ENCODE measurements around the gene DLGAP1.
"Not testable (repeated sequence)": the region's sequence is repeated elsewhere in the genome, so short reads cannot be mapped to it uniquely, and the experiment has no call there.

Gene DLGAP1

GRCh38 chr18:3593904-3594759 lies 861.0 kb downstream of the DLGAP1 start:
- Mint-ChIP-seq H3K4me1 (peaks cover 62% of the 10 kb centered on the region), H3K27ac (peak overlapping the region; percentile 98), H3K36me3 (peaks cover 4% of the 10 kb centered on the region), H3K27me3 (no peaks in the 10 kb centered on the region), H3K9me3 (no peaks in the 10 kb centered on the region), H3K4me3 (peak overlapping the region; percentile 92)

- no peaks in the 10 kb centered on the region for H3K27me3 Mint-ChIP-seq
- H3K27ac Mint-ChIP-seq, result peak overlapping the region; percentile 98
- H3K4me1 Mint-ChIP-seq, result peaks cover 62% of the 10 kb centered on the region
- H3K36me3 Mint-ChIP-seq, result peaks cover 4% of the 10 kb centered on the region
- peak overlapping the region; percentile 92 for H3K4me3 Mint-ChIP-seq
- no peaks in the 10 kb centered on the region for H3K9me3 Mint-ChIP-seq
These were observed 861.7 kb downstream of the DLGAP1 start for GRCh38 chr18:3593381-3593903.

GRCh38 chr18:3592864-3593263 lies 862.2 kb downstream of the DLGAP1 start:
- Mint-ChIP-seq H3K9me3 (no peaks in the 10 kb centered on the region), H3K27me3 (no peaks in the 10 kb centered on the region), H3K27ac (peak overlapping the region; percentile 98), H3K4me1 (peaks cover 59% of the 10 kb centered on the region), H3K4me3 (peak overlapping the region; percentile 92), H3K36me3 (peaks cover 4% of the 10 kb centered on the region)

GRCh38 chr18:3590096-3590630 lies 864.9 kb downstream of the DLGAP1 start:
- Mint-ChIP-seq H3K27me3 (no peaks in the 10 kb centered on the region), H3K36me3 (no peaks in the 10 kb centered on the region), H3K4me1 (peaks cover 47% of the 10 kb centered on the region), H3K9me3 (no peaks in the 10 kb centered on the region), H3K4me3 (no peak overlapping the region), H3K27ac (peak overlapping the region; percentile 12)

- Mint-ChIP-seq H3K27me3 (no peaks in the 10 kb centered on the region), H3K27ac (no peak overlapping the region), H3K9me3 (no peaks in the 10 kb centered on the region), H3K36me3 (no peaks in the 10 kb centered on the region), H3K4me3 (no peak overlapping the region), H3K4me1 (peaks cover 27% of the 10 kb centered on the region)
These were observed 869.2 kb downstream of the DLGAP1 start for GRCh38 chr18:3585656-3586509.

DNA sequence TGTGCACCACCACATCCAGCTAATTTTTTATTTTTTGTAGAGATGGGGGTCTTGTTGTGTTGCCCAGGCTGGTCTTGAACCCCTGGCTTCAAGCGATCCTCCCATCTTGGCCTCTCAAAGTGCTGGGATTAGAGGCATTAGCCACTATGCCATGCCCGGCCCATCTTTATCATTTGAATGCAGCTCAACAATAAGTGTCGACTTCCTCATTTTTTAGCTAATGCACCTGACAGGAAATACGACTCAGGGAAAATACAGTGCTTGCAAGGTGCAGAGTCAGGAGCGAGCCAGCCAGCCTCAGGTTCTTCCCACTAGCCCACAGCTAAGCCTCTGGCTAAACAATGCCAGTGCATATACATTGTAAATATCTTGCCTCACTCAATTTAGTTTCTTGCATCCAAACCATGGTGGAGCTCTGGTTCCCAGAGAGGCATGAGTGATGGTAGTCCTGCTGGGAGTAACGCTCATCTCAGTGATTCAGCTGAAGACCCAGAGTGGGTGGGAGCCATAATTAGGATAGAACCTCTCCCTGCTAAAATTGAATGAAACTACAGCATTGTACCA lies 870.1 kb downstream of the DLGAP1 start:
- H3K36me3 Mint-ChIP-seq, result no peaks in the 10 kb centered on the region
- peaks cover 27% of the 10 kb centered on the region for H3K4me1 Mint-ChIP-seq
- no peak overlapping the region for H3K4me3 Mint-ChIP-seq
- H3K9me3 Mint-ChIP-seq, result no peaks in the 10 kb centered on the region
- H3K27ac Mint-ChIP-seq, result no peak overlapping the region
- H3K27me3 Mint-ChIP-seq, result no peaks in the 10 kb centered on the region

- Mint-ChIP-seq H3K27ac (no peak overlapping the region), H3K27me3 (no peaks in the 10 kb centered on the region), H3K9me3 (no peaks in the 10 kb centered on the region), H3K4me1 (peaks cover 27% of the 10 kb centered on the region), H3K4me3 (no peak overlapping the region), H3K36me3 (no peaks in the 10 kb centered on the region)
These were observed 870.7 kb downstream of the DLGAP1 start for GRCh38 chr18:3584266-3584861.

DNA sequence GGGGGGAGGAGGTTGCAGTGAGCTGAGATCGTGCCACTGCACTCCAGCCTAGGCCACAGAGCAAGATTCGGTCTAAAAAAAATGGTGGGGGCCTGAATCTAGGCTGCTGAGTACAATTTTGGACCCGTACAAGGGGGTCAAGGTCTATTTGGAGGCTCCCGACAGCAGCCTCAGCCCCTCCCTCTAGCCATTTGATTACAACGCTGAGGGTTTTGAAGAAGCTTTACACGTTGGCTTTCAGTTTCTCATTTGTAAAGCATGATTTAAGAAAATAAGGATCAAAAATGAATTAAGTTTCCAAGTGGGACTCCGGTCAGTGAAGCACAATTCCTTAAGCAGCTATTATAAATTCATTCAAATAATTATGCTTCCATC lies 871.2 kb downstream of the DLGAP1 start:
- Mint-ChIP-seq H3K4me3 (no peak overlapping the region), H3K4me1 (peaks cover 27% of the 10 kb centered on the region), H3K27ac (no peak overlapping the region), H3K27me3 (no peaks in the 10 kb centered on the region), H3K36me3 (no peaks in the 10 kb centered on the region), H3K9me3 (no peaks in the 10 kb centered on the region)

GRCh38 chr18:3583106-3583872 lies 871.8 kb downstream of the DLGAP1 start:
- Mint-ChIP-seq H3K4me1 (peaks cover 27% of the 10 kb centered on the region), H3K27ac (peak overlapping the region; percentile 92)
- not testable (repeated sequence) for H3K9me3 Mint-ChIP-seq, H3K4me3 Mint-ChIP-seq, H3K27me3 Mint-ChIP-seq, H3K36me3 Mint-ChIP-seq

DNA sequence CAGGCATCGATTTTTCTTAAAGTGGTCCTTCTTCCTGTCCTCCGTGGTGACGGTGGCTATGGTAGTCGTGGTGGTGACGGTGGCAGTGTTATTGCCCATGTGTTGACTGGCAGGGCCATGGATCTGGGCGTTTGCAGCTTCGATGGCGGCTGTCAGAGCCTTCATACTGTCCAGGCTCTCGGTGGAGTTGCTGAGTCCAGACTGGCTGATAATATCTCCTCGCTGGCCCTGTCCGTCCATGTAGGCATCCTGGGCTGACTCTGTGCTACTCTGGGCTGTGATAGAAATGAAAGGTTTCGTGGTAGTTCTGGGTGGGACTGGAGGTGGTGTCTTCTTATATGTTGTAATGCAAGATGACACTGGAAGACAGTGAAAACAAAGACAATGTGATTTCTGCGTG lies 873.2 kb downstream of the DLGAP1 start:
- peaks cover 27% of the 10 kb centered on the region for H3K4me1 Mint-ChIP-seq
- H3K27me3 Mint-ChIP-seq, result no peaks in the 10 kb centered on the region
- H3K9me3 Mint-ChIP-seq, result no peaks in the 10 kb centered on the region
- no peak overlapping the region for H3K4me3 Mint-ChIP-seq
- no peak overlapping the region for H3K27ac Mint-ChIP-seq
- H3K36me3 Mint-ChIP-seq, result no peaks in the 10 kb centered on the region

DNA sequence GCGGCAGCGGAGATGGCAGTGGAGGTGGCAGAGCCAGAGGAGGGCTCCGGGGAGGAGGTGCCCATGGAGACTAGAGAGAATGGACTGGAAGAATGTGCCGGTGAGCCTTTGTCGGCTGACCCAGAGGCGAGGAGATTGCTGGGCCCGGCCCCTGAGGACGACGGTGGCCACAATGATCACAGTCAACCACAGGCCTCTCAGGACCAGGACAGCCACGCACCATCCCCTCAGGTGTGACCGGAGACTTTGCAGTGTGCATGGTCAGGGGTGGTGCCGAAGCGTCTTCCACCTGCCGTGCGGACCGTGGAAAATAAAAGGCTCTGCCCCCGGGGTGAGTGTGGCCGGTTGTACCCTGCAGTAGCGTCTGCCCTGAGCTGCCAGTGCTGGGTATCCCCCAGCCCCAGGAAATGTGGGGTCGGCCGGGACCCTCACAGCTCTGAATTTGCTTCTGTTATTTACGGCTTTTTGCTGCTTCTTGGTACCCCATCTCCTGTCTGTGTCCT lies 874.5 kb downstream of the DLGAP1 start:
- not testable (repeated sequence) for H3K36me3 Mint-ChIP-seq, H3K4me3 Mint-ChIP-seq, H3K9me3 Mint-ChIP-seq, H3K27me3 Mint-ChIP-seq, H3K27ac Mint-ChIP-seq
- H3K4me1 Mint-ChIP-seq, result peaks cover 16% of the 10 kb centered on the region

GRCh38 chr18:3579701-3580100 lies 875.4 kb downstream of the DLGAP1 start:
- H3K4me1 Mint-ChIP-seq, result peaks cover 8% of the 10 kb centered on the region
- H3K27me3 Mint-ChIP-seq, result no peaks in the 10 kb centered on the region
- no peaks in the 10 kb centered on the region for H3K9me3 Mint-ChIP-seq
- no peak overlapping the region for H3K4me3 Mint-ChIP-seq
- H3K27ac Mint-ChIP-seq, result no peak overlapping the region
- H3K36me3 Mint-ChIP-seq, result no peaks in the 10 kb centered on the region

- Mint-ChIP-seq H3K27me3 (no peaks in the 10 kb centered on the region), H3K36me3 (no peaks in the 10 kb centered on the region), H3K4me3 (no peak overlapping the region), H3K9me3 (no peaks in the 10 kb centered on the region), H3K27ac (no peak overlapping the region), H3K4me1 (peaks cover 5% of the 10 kb centered on the region)
These were observed 876.5 kb downstream of the DLGAP1 start for GRCh38 chr18:3578621-3579020.

GRCh38 chr18:3577281-3577855 lies 877.7 kb downstream of the DLGAP1 start:
- Mint-ChIP-seq H3K36me3 (no peaks in the 10 kb centered on the region), H3K4me3 (no peak overlapping the region), H3K9me3 (no peaks in the 10 kb centered on the region), H3K27me3 (no peaks in the 10 kb centered on the region), H3K4me1 (no peaks in the 10 kb centered on the region), H3K27ac (no peak overlapping the region)

Data from activated naive CD4-positive, alpha-beta T cell treated with anti-CD3 and anti-CD28 coated beads, Interleukin-2, amount 50 U/mL, for 24 hours (primary cell).